Stimulated activated CD8-positive, alpha-beta memory T cell treated with anti-CD3 and anti-CD28 coated beads, Interleukin-4, amount 100 ng/mL, for 4 hours (primary cell): ENCODE results near the gene MFNG.

Experiments used
- DNase-seq, 2 donors: peaks; one replicate each; pipeline ENCODE4 v3.0.0-alpha.2; 2020; ENCODE audit warnings: low read depth in 2 of 2, low spot score in 1 of 2

The MFNG gene

GRCh38 chr22:37425800-37426705 is 60.1 kb downstream of the MFNG start:
- no peak for DNase-seq

GRCh38 chr22:37425369-37425768 is 60.8 kb downstream of the MFNG start:
- DNase-seq: no peak

DNA sequence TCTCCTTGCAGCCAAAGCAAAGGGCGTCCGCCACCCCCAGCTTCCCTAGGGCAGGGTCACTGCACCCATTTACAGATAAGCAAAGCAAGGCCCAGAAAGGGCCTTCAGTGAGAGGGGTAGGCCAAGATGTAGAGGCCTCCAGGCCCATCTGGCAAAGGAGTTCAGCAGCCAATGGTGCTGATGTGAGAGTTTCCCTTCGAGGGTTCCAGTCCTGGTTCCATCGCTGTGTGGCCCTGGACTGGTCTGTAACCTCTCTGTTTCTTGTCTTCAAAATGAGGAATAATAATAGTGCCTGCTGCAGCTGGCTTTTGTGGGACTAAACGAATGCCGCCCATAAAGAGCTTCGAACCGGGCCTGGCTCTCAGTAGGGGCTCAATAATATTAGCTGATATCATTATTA is 62.9 kb downstream of the MFNG start:
- no peak for DNase-seq

DNA sequence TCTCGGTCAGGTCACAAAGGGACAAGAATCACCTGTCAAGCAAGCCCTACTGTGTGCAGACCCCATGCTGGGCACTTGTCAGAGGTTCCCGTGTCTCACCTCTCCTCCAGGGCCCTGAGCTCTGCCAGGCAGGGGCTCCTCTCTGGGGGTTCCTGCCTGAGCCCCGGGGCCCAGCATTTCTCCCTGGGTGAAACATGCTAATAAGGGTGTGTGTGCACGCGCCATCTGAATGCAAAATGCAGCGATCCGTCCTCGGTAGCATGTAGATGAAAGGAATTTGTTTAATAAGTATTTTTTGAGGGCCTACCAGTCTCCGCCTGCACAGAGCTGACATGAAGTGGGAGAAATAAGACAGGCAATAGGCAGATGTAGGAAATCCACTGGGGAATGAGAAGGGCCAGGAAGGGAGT is 64.7 kb downstream of the MFNG start:
- DNase-seq: no peak

GRCh38 chr22:37420686-37421467 is 65.3 kb downstream of the MFNG start:
- DNase-seq: no peak

- no peak for DNase-seq
These were observed 66.1 kb downstream of the MFNG start for GRCh38 chr22:37419969-37420685.

GRCh38 chr22:37419370-37419968 is 66.7 kb downstream of the MFNG start:
- no peak for DNase-seq
